DND-41 (cell line): ENCODE data around the gene OPN5.

Experiments
- ATAC-seq: fragments of 200-7000 bp; cut with Tn5 transposase; 3 replicates; pipeline ENCODE4 v1.9.1; 2021; ENCODE audit warnings: low read depth; ENCODE audit not compliant: insufficient read depth
- DNase-seq: peaks from one replicate; pipeline ENCODE4 v3.0.0-alpha.2; 2020
- H2AFZ ChIP-seq: 2 replicates; pipeline ENCODE4 v1.6.0; 2012; ENCODE audit warnings: low read depth, low read length
- H3K27ac ChIP-seq: 2 replicates; pipeline ENCODE4 v1.5.1; 2012; ENCODE audit warnings: low read length, inconsistent platforms
- H3K27me3 ChIP-seq: fragments of 200-600 bp; sonication (generic); 2 replicates; pipeline ENCODE4 v1.6.0; 2012; ENCODE audit warnings: low read length, mild to moderate bottlenecking, inconsistent platforms; ENCODE audit not compliant: insufficient read depth, poor library complexity
- H3K36me3 ChIP-seq: 2 replicates; pipeline ENCODE4 v1.5.1; 2012; ENCODE audit warnings: low read length, inconsistent platforms; ENCODE audit not compliant: insufficient read depth
- H3K4me1 ChIP-seq: 2 replicates; pipeline ENCODE4 v1.5.1; 2012; ENCODE audit warnings: mild to moderate bottlenecking, low read length; ENCODE audit not compliant: insufficient read depth
- H3K4me2 ChIP-seq: 2 replicates; pipeline ENCODE4 v1.6.0; 2012; ENCODE audit warnings: mild to moderate bottlenecking, moderate library complexity, low read length, inconsistent platforms; ENCODE audit not compliant: insufficient read depth
- H3K4me3 ChIP-seq, 2 experiments: fragments of 200-600 bp in 1 of 2; shearing (Covaris generic) in 1 of 2; 2 replicates each; pipeline ENCODE4 v1.5.1; 2012 to 2016; ENCODE audit warnings: inconsistent platforms in 2 of 2, low read length in 2 of 2, mild to moderate bottlenecking in 2 of 2, low read depth in 1 of 2, moderate library complexity in 1 of 2
- H3K79me2 ChIP-seq: 2 replicates; pipeline ENCODE4 v1.6.0; 2012; ENCODE audit warnings: low read length, inconsistent platforms; ENCODE audit not compliant: insufficient read depth
- H3K9ac ChIP-seq: 2 replicates; pipeline ENCODE4 v1.6.0; 2012; ENCODE audit warnings: low read depth, mild to moderate bottlenecking, inconsistent platforms, low read length, moderate library complexity
- H3K9me3 ChIP-seq: 2 replicates; pipeline ENCODE4 v1.5.1; 2012; ENCODE audit warnings: low read length, moderate library complexity, mild to moderate bottlenecking, inconsistent platforms; ENCODE audit not compliant: insufficient read depth, severe bottlenecking
- H4K20me1 ChIP-seq: 2 replicates; pipeline ENCODE4 v1.6.0; 2012; ENCODE audit warnings: low read length; ENCODE audit not compliant: insufficient read depth
- CTCF ChIP-seq: IDR thresholded peaks from 2 replicates; pipeline ENCODE4 v1.5.1; 2012; ENCODE audit warnings: borderline replicate concordance, low read length, moderate library complexity, mild to moderate bottlenecking; ENCODE audit not compliant: poor library complexity, severe bottlenecking; ENCODE audit errors: extremely low read depth
- EZH2 ChIP-seq: IDR thresholded peaks from 3 replicates; pipeline ENCODE4 v1.6.1; 2012; ENCODE audit warnings: borderline replicate concordance, low read depth, mild to moderate bottlenecking, moderate library complexity, low read length, inconsistent platforms; ENCODE audit not compliant: severe bottlenecking

The OPN5 gene

GRCh38 chr6:47834196-47834595 lies 52.4 kb downstream of the OPN5 start:
- H3K36me3 ChIP-seq: no peaks in the 10 kb centered on the region
- no peak overlapping the region for H2AFZ ChIP-seq
- no peak overlapping the region for H3K9ac ChIP-seq
- TF ChIP-seq EZH2: no peak
- TF ChIP-seq CTCF: no peak
- no peaks in the 10 kb centered on the region for H3K9me3 ChIP-seq
- H3K4me3 ChIP-seq: no peak overlapping the region
- DNase-seq (no peak), ATAC-seq (no peak)
- H3K4me1 ChIP-seq: no peaks in the 10 kb centered on the region
- H4K20me1 ChIP-seq: no peaks in the 10 kb centered on the region
- no peaks in the 10 kb centered on the region for H3K27me3 ChIP-seq
- H3K79me2 ChIP-seq: no peaks in the 10 kb centered on the region
- no peak overlapping the region for H3K4me2 ChIP-seq
- H3K27ac ChIP-seq: no peak overlapping the region

GRCh38 chr6:47836046-47836445 lies 54.2 kb downstream of the OPN5 start:
- no peaks in the 10 kb centered on the region for H3K4me1 ChIP-seq
- no peaks in the 10 kb centered on the region for H3K79me2 ChIP-seq
- no peaks in the 10 kb centered on the region for H4K20me1 ChIP-seq
- no peak overlapping the region for H3K4me2 ChIP-seq
- no peaks in the 10 kb centered on the region for H3K36me3 ChIP-seq
- TF ChIP-seq CTCF (no peak), EZH2 (no peak)
- no peak overlapping the region for H3K4me3 ChIP-seq
- DNase-seq (no peak), ATAC-seq (no peak)
- H3K27ac ChIP-seq: no peak overlapping the region
- no peak overlapping the region for H3K9ac ChIP-seq
- H3K27me3 ChIP-seq: no peaks in the 10 kb centered on the region
- H3K9me3 ChIP-seq: no peaks in the 10 kb centered on the region
- H2AFZ ChIP-seq: no peak overlapping the region

- H3K27ac ChIP-seq: no peak overlapping the region
- no peak overlapping the region for H3K4me2 ChIP-seq
- no peaks in the 10 kb centered on the region for H4K20me1 ChIP-seq
- DNase-seq (no peak), ATAC-seq (no peak)
- H3K27me3 ChIP-seq: no peaks in the 10 kb centered on the region
- H3K79me2 ChIP-seq: no peaks in the 10 kb centered on the region
- no peaks in the 10 kb centered on the region for H3K9me3 ChIP-seq
- no peaks in the 10 kb centered on the region for H3K36me3 ChIP-seq
- H3K4me1 ChIP-seq: no peaks in the 10 kb centered on the region
- no peak overlapping the region for H3K9ac ChIP-seq
- H3K4me3 ChIP-seq: no peak overlapping the region
- no peak for TF ChIP-seq CTCF
- TF ChIP-seq EZH2: no peak
- no peak overlapping the region for H2AFZ ChIP-seq
Measured at GRCh38 chr6:47836639-47837038, 54.8 kb downstream of the OPN5 start.

- Histone ChIP-seq H3K9me3 (no peaks in the 10 kb centered on the region), H3K9ac (no peak overlapping the region), H4K20me1 (no peaks in the 10 kb centered on the region), H2AFZ (no peak overlapping the region), H3K79me2 (no peaks in the 10 kb centered on the region), H3K27ac (no peak overlapping the region), H3K4me1 (no peaks in the 10 kb centered on the region), H3K27me3 (peaks cover 5% of the 10 kb centered on the region), H3K4me3 (no peak overlapping the region), H3K36me3 (no peaks in the 10 kb centered on the region), H3K4me2 (no peak overlapping the region)
- no peak for DNase-seq
- TF ChIP-seq EZH2: no peak
- no peak for TF ChIP-seq CTCF
- ATAC-seq: no peak
Measured at GRCh38 chr6:47839645-47840044, 57.8 kb downstream of the OPN5 start.
